ENCODE measurements around the gene KANSL1. TPM values are rescaled to one million over a fixed set of nuclear protein-coding genes. Genes with fewer than 3 reads are reported as not detected.

The KANSL1 gene
- total RNA-seq, 4 donors from 2014 or later, result 91.3 to 120 (median 105) TPM

GRCh38 chr17:46071796-46072195 is 121.4 kb downstream of the KANSL1 start:
- H3K27me3 ChIP-seq, result no peaks in the 10 kb centered on the region

GRCh38 chr17:46064460-46064859 is 128.8 kb downstream of the KANSL1 start:
- no peak overlapping the region for H3K4me3 ChIP-seq
- peaks cover 0 to 45% (median 6%) of the 10 kb centered on the region in 3 donors for H3K36me3 ChIP-seq
- no peak for DNase-seq (ENCODE audit: low spot score in 2 of 2)
- H3K27ac ChIP-seq, result no peak overlapping the region
- H3K27me3 ChIP-seq, result no peaks in the 10 kb centered on the region
- 88% methylated on average over 1 of the region's 1 CpG for WGBS, 2 donors
- no peak for TF ChIP-seq POLR2A (IDR thresholded peaks at IDR 0.05)
- no peak for TF ChIP-seq EP300 (IDR thresholded peaks at IDR 0.05)
- H3K9me3 ChIP-seq, result no peaks in the 10 kb centered on the region
- H3K4me1 ChIP-seq, result peaks cover 0 to 10% (median 0%) of the 10 kb centered on the region in 4 donors

More at GRCh38 chr17:46071796-46072195, 121.4 kb downstream of the KANSL1 start:
- TF ChIP-seq POLR2A (IDR thresholded peaks at IDR 0.05) (no peak), EP300 (IDR thresholded peaks at IDR 0.05) (no peak), CTCF (IDR thresholded peaks at IDR 0.05) (no peak)
- Histone ChIP-seq H3K4me3 (no peak overlapping the region), H3K4me1 (peaks cover 0 to 28% (median 8%) of the 10 kb centered on the region in 4 donors), H3K9me3 (no peaks in the 10 kb centered on the region), H3K36me3 (peaks cover 0 to 6% (median 0%) of the 10 kb centered on the region in 3 donors), H3K27ac (no peak overlapping the region)
- 62 to 67% methylated on average over 5 of the region's 5 CpGs for WGBS, 2 donors
- DNase-seq (ENCODE audit: low spot score in 2 of 2), result no peak

GRCh38 chr17:46063241-46063640 is 130.0 kb downstream of the KANSL1 start:
- no peak for DNase-seq (ENCODE audit: low spot score in 2 of 2)
- TF ChIP-seq POLR2A (IDR thresholded peaks at IDR 0.05) (no peak), EP300 (IDR thresholded peaks at IDR 0.05) (no peak), CTCF (IDR thresholded peaks at IDR 0.05) (no peak)
- Histone ChIP-seq H3K36me3 (peaks cover 0 to 45% (median 6%) of the 10 kb centered on the region in 3 donors), H3K4me3 (no peak overlapping the region), H3K4me1 (peaks cover 0 to 14% (median under 1%) of the 10 kb centered on the region in 4 donors), H3K27me3 (no peaks in the 10 kb centered on the region), H3K9me3 (no peaks in the 10 kb centered on the region), H3K27ac (no peak overlapping the region)
- 44 to 59% methylated on average over 2 of the region's 2 CpGs for WGBS, 2 donors

- Histone ChIP-seq H3K27ac (no peak overlapping the region), H3K4me1 (peaks cover 0 to 32% (median 6%) of the 10 kb centered on the region in 4 donors), H3K27me3 (no peaks in the 10 kb centered on the region), H3K4me3 (no peak overlapping the region), H3K36me3 (peaks cover 0 to 37% (median 6%) of the 10 kb centered on the region in 3 donors), H3K9me3 (no peaks in the 10 kb centered on the region)
- TF ChIP-seq CTCF (IDR thresholded peaks at IDR 0.05) (peak in 1 of 5 experiments; percentile 17), EP300 (IDR thresholded peaks at IDR 0.05) (no peak)
- no peak for DNase-seq (ENCODE audit: low spot score in 2 of 2)
- WGBS, 2 donors, result 95 to 98% methylated on average over 5 of the region's 5 CpGs
Observed at GRCh38 chr17:46061435-46061834, 131.8 kb downstream of the KANSL1 start.

GRCh38 chr17:46060461-46060860 is 132.8 kb downstream of the KANSL1 start:
- no peak for DNase-seq (ENCODE audit: low spot score in 2 of 2)
- no peaks in the 10 kb centered on the region for H3K9me3 ChIP-seq
- WGBS, 2 donors, result 79 to 84% methylated on average over 2 of the region's 2 CpGs
- TF ChIP-seq EP300 (IDR thresholded peaks at IDR 0.05) (no peak), CTCF (IDR thresholded peaks at IDR 0.05) (no peak), POLR2A (IDR thresholded peaks at IDR 0.05) (no peak)
- H3K4me1 ChIP-seq, result peaks cover 0 to 32% (median 6%) of the 10 kb centered on the region in 4 donors
- no peaks in the 10 kb centered on the region for H3K27me3 ChIP-seq
- peaks cover 0 to 27% (median 0%) of the 10 kb centered on the region in 3 donors for H3K36me3 ChIP-seq
- no peak overlapping the region for H3K27ac ChIP-seq
- no peak overlapping the region for H3K4me3 ChIP-seq
